ENCODE measurements around the gene CALCB.
"Not testable (repeated sequence)": the region's sequence is repeated elsewhere in the genome, so short reads cannot be mapped to it uniquely, and the experiment has no call there.

The CALCB gene

DNA sequence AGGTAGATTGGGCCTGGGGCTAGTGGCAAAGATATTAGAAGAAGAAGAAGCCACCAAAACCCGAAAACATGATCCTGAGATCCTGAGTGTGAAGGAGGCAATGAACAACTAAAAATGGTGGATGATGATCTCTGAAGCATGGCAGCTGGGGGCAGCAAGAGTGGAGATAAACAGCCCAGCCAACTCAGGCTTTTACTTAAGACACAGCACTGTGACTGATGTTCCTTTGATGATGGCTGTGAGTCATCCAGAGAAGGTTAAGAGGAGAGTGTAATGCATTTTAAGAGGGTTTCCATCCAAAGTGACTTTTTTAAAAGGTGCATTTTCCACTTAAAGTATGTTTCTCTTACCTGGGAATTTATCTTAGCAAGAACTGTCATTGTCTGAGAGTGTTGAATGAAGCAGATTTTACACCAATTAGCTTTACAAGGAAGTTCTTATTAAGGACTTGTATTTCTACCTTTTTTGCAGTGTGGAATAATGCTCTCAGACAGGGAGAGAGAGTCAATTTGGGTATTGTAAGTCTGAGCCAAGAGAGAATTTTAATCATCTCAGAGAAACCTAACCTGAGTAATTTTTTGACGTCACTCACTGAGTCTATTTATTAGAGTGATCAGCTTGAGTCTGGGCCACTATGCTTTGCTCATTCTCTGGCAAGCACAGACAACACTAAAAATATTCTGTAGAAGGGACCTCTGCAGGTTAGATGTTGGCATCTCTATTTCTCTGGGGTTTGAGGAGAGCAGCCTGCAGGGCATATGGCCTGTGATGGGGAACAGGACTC lies 14.1 kb upstream of the CALCB start:
- H3K27me3 Mint-ChIP-seq = peaks cover 9% of the 10 kb centered on the region
- no peaks in the 10 kb centered on the region for H3K4me1 Mint-ChIP-seq (ENCODE audit: low read depth)
- no peaks in the 10 kb centered on the region for H3K9me3 Mint-ChIP-seq (ENCODE audit: low read depth)
- H3K36me3 Mint-ChIP-seq = no peaks in the 10 kb centered on the region
- H3K27ac Mint-ChIP-seq = no peak overlapping the region
- no peak overlapping the region for H3K4me3 Mint-ChIP-seq

DNA sequence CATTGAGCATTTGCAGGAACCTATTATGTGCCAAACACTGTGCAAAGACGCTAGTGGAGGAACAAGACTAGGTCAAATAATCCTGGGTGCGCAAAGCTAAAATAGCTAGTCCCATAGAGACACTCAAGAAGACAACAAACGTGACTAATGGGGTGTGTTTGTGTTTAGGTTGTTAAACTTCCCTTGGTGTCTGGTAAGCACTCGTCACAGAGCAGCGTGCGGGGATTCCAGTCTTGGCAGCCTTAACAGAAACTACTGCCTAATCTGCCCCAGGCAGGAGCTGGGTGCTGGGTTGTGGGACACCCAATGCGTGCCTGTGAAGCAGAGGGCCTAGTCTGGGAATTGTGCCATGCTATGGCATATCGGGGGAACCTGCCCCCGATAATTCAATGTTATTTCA lies 10.8 kb upstream of the CALCB start:
- Mint-ChIP-seq H3K27ac (no peak overlapping the region), H3K27me3 (peaks cover 11% of the 10 kb centered on the region), H3K36me3 (no peaks in the 10 kb centered on the region), H3K9me3 (ENCODE audit: low read depth) (no peaks in the 10 kb centered on the region), H3K4me1 (ENCODE audit: low read depth) (no peaks in the 10 kb centered on the region), H3K4me3 (no peak overlapping the region)

DNA sequence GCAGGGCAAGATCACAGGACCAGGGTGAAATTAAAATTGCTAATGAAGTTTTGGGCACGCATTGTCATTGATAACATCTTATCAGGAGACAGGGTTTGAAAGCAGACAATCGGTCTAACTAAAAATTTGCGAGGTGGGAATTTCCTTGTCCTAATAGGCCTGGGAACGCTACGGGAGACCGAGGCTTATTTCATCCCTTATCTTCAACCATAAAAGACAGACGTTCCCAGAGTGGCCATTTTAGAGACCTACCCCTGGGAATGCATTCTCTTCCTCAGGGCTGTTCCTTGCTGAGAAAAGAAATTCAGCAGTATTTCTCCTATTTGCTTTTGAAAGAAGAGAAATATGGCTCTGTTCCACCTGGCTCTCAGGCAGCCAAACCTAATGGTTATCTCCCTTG lies 3.6 kb upstream of the CALCB start:
- H3K4me3 Mint-ChIP-seq; H3K36me3 Mint-ChIP-seq; H3K9me3 Mint-ChIP-seq (ENCODE audit: low read depth); H3K27ac Mint-ChIP-seq: not testable (repeated sequence)
- H3K27me3 Mint-ChIP-seq = peaks cover 11% of the 10 kb centered on the region
- H3K4me1 Mint-ChIP-seq (ENCODE audit: low read depth) = peaks cover 17% of the 10 kb centered on the region

DNA sequence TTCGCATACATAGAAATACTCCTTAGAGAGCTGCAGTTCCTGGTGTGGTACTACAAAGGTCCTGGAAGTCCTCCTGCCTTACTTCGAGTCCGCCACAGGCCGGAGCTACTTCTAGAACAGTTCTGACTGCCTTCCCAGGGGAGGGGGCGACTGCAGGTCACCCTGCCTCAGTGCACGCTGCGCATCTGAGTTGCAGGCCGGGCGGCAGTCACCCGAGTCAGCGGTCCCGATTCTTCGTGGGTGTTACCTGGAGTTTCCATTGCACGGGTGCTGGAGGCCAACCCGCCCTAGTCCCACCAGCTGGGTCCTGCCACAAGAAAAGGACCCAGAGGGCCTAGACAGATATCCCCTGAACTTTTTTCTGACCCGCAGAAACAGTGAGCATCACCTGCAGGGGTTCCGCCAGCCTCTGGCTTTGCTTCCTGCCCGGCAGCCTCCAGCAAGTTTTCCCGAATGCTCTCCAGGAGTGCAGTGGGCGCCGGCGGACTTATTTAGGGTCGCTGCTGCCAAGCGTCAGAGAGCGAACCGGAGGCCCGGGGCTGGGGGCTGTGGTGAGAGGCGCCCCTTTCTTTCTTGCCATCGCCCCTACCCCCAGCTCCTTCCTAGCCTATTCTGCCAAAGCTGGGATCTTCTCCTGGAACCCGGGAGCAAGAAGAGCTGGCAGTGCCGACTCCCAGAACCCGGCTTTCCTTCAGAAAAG lies 1.7 kb upstream of the CALCB start:
- H3K36me3 Mint-ChIP-seq = no peaks in the 10 kb centered on the region
- H3K9me3 Mint-ChIP-seq (ENCODE audit: low read depth) = peaks cover 3% of the 10 kb centered on the region
- no peak overlapping the region for H3K4me3 Mint-ChIP-seq
- peaks cover 19% of the 10 kb centered on the region for H3K4me1 Mint-ChIP-seq (ENCODE audit: low read depth)
- H3K27me3 Mint-ChIP-seq = peaks cover 9% of the 10 kb centered on the region
- H3K27ac Mint-ChIP-seq = no peak overlapping the region

GRCh38 chr11:15072551-15073143 lies 746 bp upstream of the CALCB start:
- no peaks in the 10 kb centered on the region for H3K36me3 Mint-ChIP-seq
- H3K27ac Mint-ChIP-seq = peak overlapping the region; percentile 46
- peaks cover 3% of the 10 kb centered on the region for H3K9me3 Mint-ChIP-seq (ENCODE audit: low read depth)
- peaks cover 19% of the 10 kb centered on the region for H3K4me1 Mint-ChIP-seq (ENCODE audit: low read depth)
- H3K4me3 Mint-ChIP-seq = peak overlapping the region; percentile 62
- H3K27me3 Mint-ChIP-seq = peaks cover 9% of the 10 kb centered on the region

DNA sequence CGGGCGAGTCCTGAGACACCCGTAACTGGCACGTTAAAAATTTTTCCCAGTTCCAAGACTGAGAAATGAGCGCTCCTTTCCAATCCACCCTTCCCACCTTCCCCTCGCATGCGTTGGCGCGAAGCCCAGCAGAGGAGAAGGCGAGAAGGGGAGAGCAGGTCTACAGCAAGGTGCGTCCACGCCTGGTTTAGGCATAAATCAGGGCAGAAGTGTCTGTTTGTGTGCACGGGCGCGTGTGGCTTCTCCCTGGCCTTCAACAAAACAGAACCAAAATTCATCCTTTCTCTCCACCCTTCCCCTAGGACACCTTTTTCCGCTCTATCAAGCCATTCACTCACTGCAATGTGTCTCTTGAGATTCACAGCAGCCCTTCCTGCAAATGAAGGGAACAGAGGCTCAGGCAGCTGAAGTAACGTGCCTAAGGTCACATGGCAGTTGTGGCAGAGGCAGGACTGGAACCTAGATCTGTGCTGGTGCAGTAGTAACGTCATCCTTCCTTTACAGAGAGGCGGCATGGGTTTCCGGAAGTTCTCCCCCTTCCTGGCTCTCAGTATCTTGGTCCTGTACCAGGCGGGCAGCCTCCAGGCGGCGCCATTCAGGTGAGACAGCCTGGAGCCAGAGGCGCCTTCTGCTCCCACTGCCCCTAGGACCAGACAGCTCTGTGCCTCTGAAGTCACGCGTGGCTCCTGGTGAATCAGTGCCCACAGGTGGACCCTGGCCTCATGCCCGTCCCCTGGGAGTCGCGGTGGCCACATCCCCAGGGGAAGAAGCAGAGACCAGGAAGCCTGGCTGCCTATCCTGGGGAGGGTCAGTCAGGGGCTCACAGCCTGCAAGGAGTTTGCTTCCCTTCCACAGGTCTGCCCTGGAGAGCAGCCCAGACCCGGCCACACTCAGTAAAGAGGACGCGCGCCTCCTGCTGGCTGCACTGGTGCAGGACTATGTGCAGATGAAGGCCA lies 1.1 kb downstream of the CALCB start:
- peaks cover 9% of the 10 kb centered on the region for H3K27me3 Mint-ChIP-seq
- peaks cover 19% of the 10 kb centered on the region for H3K4me1 Mint-ChIP-seq (ENCODE audit: low read depth)
- H3K9me3 Mint-ChIP-seq (ENCODE audit: low read depth) = peaks cover 3% of the 10 kb centered on the region
- H3K36me3 Mint-ChIP-seq = no peaks in the 10 kb centered on the region
- peak overlapping the region; percentile 46 for H3K27ac Mint-ChIP-seq
- peak overlapping the region; percentile 88 for H3K4me3 Mint-ChIP-seq

DNA sequence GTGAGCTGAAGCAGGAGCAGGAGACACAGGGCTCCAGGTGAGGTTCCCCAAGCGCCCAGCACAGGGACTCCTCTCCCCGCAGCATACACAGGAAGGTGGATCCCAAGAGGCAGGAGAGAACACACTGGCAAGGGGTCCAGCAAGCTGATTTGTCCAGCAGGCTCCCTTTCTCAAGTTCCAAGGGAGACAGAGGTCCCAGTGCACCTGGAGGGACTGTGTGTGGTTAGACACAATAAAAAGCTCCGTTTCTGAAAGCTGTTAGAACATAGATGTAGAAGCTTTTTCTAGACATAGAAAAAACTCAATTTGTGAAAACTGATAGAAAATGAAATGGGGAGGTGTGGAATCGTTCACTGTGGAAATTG lies 1.8 kb downstream of the CALCB start:
- Mint-ChIP-seq H3K9me3 (ENCODE audit: low read depth) (peaks cover under 1% of the 10 kb centered on the region), H3K27ac (no peak overlapping the region), H3K4me1 (ENCODE audit: low read depth) (peaks cover 19% of the 10 kb centered on the region), H3K27me3 (peaks cover 9% of the 10 kb centered on the region), H3K4me3 (peak overlapping the region; percentile 88), H3K36me3 (no peaks in the 10 kb centered on the region)

DNA sequence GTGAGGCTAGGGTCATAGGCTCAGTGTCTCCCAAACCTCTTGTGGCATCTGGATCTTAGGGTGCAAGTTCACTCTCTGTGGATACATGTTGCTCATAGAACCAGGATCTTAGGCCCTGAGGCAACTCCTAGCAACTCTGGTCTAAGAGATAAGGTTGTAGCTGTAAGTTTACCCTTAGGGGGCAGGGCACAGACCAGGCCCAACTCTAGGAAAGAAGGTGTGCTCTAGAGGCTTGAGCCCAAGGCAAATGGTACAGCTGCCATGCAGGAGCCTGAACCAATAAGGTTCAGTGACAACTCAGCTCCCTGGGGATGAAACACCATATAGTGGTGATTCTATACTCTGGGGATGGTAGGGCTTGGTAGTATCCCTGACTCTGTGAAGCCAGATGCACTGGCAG lies 17.8 kb downstream of the CALCB start:
- Mint-ChIP-seq H3K36me3 (peaks cover 2% of the 10 kb centered on the region), H3K9me3 (ENCODE audit: low read depth) (no peaks in the 10 kb centered on the region), H3K4me1 (ENCODE audit: low read depth) (no peaks in the 10 kb centered on the region), H3K4me3 (no peak overlapping the region), H3K27ac (no peak overlapping the region), H3K27me3 (peaks cover 2% of the 10 kb centered on the region)

DNA sequence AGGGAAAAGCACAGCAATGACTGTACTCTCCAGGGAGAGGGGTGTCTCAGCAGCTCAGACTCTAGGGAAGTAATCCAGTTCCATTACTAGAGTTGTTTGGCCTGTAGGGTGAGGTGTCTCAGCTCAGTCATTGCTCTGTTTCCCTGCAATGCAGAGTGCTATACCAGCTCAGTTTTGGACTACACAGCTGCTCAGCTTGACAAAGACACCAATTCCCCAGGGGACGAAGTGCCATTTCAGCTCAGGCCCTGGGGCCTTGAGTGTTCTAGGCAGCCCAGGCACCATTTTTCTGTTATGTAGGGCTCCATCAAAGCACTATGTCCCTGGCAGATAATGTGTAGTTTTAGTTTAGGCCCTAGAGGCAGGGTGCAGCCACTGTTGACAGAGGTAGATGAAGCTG lies 18.2 kb downstream of the CALCB start:
- no peaks in the 10 kb centered on the region for H3K9me3 Mint-ChIP-seq (ENCODE audit: low read depth)
- H3K27ac Mint-ChIP-seq = no peak overlapping the region
- peaks cover 2% of the 10 kb centered on the region for H3K27me3 Mint-ChIP-seq
- H3K4me1 Mint-ChIP-seq (ENCODE audit: low read depth) = no peaks in the 10 kb centered on the region
- no peak overlapping the region for H3K4me3 Mint-ChIP-seq
- peaks cover 2% of the 10 kb centered on the region for H3K36me3 Mint-ChIP-seq

- no peaks in the 10 kb centered on the region for H3K9me3 Mint-ChIP-seq (ENCODE audit: low read depth)
- H3K27me3 Mint-ChIP-seq = peaks cover 5% of the 10 kb centered on the region
- H3K4me3 Mint-ChIP-seq = no peak overlapping the region
- no peak overlapping the region for H3K27ac Mint-ChIP-seq
- H3K36me3 Mint-ChIP-seq = no peaks in the 10 kb centered on the region
- H3K4me1 Mint-ChIP-seq (ENCODE audit: low read depth) = no peaks in the 10 kb centered on the region
These were observed 20.0 kb downstream of the CALCB start for GRCh38 chr11:15093432-15093831.

DNA sequence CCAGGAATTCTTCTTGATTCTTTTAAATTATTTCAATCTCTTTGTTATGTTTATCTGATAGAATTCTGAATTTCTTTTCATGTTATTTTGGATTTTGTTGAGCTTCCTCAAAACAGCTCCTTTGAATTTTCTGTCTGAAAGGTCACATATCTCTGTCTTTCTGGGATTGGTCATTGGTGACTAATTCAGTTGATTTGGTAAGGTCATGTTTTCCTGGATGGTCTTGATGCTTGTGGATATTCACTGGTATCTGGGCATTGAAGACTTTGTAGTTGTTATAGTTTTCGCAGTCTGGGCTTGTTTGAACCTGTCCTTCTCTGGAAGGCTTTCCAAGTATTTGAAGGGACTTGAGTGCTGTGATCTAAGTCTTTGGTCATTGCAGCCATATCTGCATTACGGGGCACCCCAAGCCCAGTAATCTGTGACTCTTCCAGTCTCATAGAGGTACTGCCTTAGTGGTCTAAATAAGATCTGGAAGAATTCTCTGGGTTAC lies 22.4 kb downstream of the CALCB start:
- Mint-ChIP-seq H3K4me1 (ENCODE audit: low read depth) (no peaks in the 10 kb centered on the region), H3K27me3 (peaks cover 9% of the 10 kb centered on the region), H3K27ac (no peak overlapping the region), H3K9me3 (ENCODE audit: low read depth) (no peaks in the 10 kb centered on the region), H3K36me3 (no peaks in the 10 kb centered on the region), H3K4me3 (no peak overlapping the region)

DNA sequence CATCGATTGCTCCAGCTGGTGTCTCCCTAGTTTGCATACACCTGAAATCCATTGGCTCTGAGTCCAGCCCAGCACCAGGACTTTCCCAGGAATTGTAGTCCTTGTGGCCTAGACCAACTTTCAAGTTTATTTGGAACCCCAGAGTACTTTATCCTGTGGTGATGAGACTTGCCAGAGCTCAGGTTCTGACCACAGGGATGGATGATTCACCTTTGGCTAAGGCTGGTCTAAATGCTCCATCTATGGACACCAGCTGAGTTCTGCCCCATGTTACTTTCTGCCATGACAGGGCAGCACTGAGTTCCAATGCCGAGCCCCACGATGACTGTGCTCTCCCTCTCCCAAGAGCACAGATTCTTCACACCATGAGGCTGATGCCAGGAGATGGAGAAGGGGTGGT lies 24.0 kb downstream of the CALCB start:
- Mint-ChIP-seq H3K27me3 (peaks cover 9% of the 10 kb centered on the region), H3K4me3 (no peak overlapping the region), H3K9me3 (ENCODE audit: low read depth) (no peaks in the 10 kb centered on the region), H3K36me3 (no peaks in the 10 kb centered on the region), H3K4me1 (ENCODE audit: low read depth) (no peaks in the 10 kb centered on the region), H3K27ac (no peak overlapping the region)

- Mint-ChIP-seq H3K4me1 (ENCODE audit: low read depth) (no peaks in the 10 kb centered on the region), H3K9me3 (ENCODE audit: low read depth) (peaks cover 10% of the 10 kb centered on the region), H3K4me3 (no peak overlapping the region), H3K27ac (no peak overlapping the region), H3K36me3 (peaks cover 5% of the 10 kb centered on the region), H3K27me3 (peaks cover 9% of the 10 kb centered on the region)
These were observed 25.9 kb downstream of the CALCB start for GRCh38 chr11:15099267-15099666.

- peaks cover 10% of the 10 kb centered on the region for H3K9me3 Mint-ChIP-seq (ENCODE audit: low read depth)
- peak overlapping the region; percentile 21 for H3K4me3 Mint-ChIP-seq
- H3K36me3 Mint-ChIP-seq = peaks cover 5% of the 10 kb centered on the region
- no peaks in the 10 kb centered on the region for H3K4me1 Mint-ChIP-seq (ENCODE audit: low read depth)
- peaks cover 7% of the 10 kb centered on the region for H3K27me3 Mint-ChIP-seq
- no peak overlapping the region for H3K27ac Mint-ChIP-seq
These were observed 27.8 kb downstream of the CALCB start for GRCh38 chr11:15101072-15101709.
